ENCODE results near the gene AGT.

DNA sequence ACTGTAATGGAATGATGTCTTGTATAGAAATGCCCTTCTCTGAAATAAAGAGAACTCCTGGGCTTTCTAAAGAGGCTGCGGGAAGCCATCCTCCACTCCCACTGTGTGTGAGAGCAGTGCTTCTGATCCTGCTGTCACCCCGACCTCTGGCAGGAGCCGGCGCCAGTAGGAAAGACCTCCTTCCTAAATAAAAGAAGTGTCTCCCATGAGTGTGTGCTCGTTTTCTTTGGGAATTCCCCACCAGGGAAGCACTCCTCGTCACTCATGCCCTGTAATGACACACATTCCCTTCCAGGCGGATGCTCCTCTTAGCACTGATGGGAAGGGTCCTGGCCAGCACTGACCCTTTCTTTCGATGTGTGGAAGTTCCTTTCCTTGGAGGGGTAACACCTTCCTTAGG is 20.1 kb downstream of the AGT start:
- TF ChIP-seq, protein P1, sequence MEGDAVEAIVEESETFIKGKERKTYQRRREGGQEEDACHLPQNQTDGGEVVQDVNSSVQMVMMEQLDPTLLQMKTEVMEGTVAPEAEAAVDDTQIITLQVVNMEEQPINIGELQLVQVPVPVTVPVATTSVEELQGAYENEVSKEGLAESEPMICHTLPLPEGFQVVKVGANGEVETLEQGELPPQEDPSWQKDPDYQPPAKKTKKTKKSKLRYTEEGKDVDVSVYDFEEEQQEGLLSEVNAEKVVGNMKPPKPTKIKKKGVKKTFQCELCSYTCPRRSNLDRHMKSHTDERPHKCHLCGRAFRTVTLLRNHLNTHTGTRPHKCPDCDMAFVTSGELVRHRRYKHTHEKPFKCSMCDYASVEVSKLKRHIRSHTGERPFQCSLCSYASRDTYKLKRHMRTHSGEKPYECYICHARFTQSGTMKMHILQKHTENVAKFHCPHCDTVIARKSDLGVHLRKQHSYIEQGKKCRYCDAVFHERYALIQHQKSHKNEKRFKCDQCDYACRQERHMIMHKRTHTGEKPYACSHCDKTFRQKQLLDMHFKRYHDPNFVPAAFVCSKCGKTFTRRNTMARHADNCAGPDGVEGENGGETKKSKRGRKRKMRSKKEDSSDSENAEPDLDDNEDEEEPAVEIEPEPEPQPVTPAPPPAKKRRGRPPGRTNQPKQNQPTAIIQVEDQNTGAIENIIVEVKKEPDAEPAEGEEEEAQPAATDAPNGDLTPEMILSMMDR (conservative IDR thresholded peaks at IDR 0.05) = no peak
- TF ChIP-seq EZH2 (IDR thresholded peaks at IDR 0.05; ENCODE audit: low read depth) = no peak

Data from PC-9 (cell line).